Activated CD8-positive, alpha-beta memory T cell treated with anti-CD3 and anti-CD28 coated beads, Interleukin-2, amount 50 U/mL, for 4 hours (primary cell): ENCODE measurements around the gene BAZ1A.

Source experiments
- DNase-seq: peaks from one replicate; pipeline ENCODE4 v3.0.0-alpha.2; 2020

The BAZ1A gene

GRCh38 chr14:34718750-34719304 lies 156.3 kb downstream of the BAZ1A start:
- DNase-seq: no peak

- no peak for DNase-seq
These were observed 159.9 kb downstream of the BAZ1A start for GRCh38 chr14:34715127-34715863.

- DNase-seq: peak; percentile 58
These were observed 160.6 kb downstream of the BAZ1A start, which contains the start of gene CFL2 for GRCh38 chr14:34714320-34715126. Gene CFL2 (minus strand): TSS chr14:34714593. CDS start chr14:34714540, 53 bp downstream.

- DNase-seq: peak; percentile 34
These were observed 161.4 kb downstream of the BAZ1A start for GRCh38 chr14:34713681-34714319.

GRCh38 chr14:34713122-34713680 lies 162.0 kb downstream of the BAZ1A start:
- no peak for DNase-seq

GRCh38 chr14:34711796-34712712 lies 163.1 kb downstream of the BAZ1A start:
- DNase-seq: no peak

- DNase-seq: no peak
These were observed 164.0 kb downstream of the BAZ1A start for GRCh38 chr14:34711169-34711568.

- DNase-seq: no peak
These were observed 164.4 kb downstream of the BAZ1A start for GRCh38 chr14:34710744-34711143.

GRCh38 chr14:34710006-34710405 lies 165.2 kb downstream of the BAZ1A start:
- no peak for DNase-seq

- DNase-seq: no peak
These were observed 167.4 kb downstream of the BAZ1A start for GRCh38 chr14:34707722-34708121.
